HG03060 (cell line): ENCODE results near the gene HLA-DQA2.
"Not testable (repeated sequence)": the region's sequence is repeated elsewhere in the genome, so short reads cannot be mapped to it uniquely, and the experiment has no call there.

Experiments
- ATAC-seq: cut with Tn5 transposase; IDR thresholded peaks from one replicate; pipeline ENCODE4 v1.9.1; 2021; ENCODE audit warnings: low read depth, moderate number of reproducible peaks; ENCODE audit not compliant: unreplicated experiment

The HLA-DQA2 gene

DNA sequence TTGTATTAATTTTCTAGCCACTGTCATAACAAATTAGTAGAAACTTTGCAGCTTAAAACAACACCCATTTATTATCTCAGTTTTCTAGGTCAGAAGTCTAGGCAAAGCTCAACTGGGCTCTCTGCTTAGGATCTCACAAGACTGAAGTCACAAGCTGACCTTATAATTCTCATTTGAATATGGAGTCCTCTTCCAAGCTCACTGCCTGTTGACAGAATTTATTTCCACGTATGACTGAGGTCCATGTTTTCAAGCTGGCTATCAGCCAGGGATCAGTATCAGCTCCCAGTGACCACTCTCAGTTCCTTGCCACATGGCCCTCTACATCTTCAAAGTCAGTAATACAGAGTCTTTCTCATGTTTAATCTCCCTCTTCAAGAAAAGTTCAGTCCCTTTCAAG is 33.9 kb downstream of the HLA-DQA2 start:
- ATAC-seq, result no peak

DNA sequence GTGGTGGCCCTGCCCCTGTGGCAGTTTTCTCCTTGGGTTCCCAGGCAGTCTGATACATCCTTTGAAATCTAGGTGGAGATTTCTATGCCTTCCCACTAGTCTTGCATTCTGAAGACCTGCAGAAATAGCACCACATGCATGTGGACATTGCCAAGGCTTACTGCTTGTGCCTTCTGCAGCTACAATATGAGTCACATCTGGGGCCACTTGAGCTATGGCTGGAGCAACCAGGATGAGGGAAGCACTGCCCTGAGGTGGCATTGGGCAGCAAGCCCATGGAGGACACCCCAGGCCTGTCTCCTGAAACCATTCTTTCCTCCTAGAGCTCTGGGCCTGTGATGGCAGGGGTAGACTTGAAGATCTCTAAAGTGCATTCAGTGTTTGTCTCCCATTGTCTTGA is 37.8 kb downstream of the HLA-DQA2 start:
- ATAC-seq, result no peak

GRCh38 chr6:32782923-32783322 is 41.7 kb downstream of the HLA-DQA2 start:
- not testable (repeated sequence) for ATAC-seq

DNA sequence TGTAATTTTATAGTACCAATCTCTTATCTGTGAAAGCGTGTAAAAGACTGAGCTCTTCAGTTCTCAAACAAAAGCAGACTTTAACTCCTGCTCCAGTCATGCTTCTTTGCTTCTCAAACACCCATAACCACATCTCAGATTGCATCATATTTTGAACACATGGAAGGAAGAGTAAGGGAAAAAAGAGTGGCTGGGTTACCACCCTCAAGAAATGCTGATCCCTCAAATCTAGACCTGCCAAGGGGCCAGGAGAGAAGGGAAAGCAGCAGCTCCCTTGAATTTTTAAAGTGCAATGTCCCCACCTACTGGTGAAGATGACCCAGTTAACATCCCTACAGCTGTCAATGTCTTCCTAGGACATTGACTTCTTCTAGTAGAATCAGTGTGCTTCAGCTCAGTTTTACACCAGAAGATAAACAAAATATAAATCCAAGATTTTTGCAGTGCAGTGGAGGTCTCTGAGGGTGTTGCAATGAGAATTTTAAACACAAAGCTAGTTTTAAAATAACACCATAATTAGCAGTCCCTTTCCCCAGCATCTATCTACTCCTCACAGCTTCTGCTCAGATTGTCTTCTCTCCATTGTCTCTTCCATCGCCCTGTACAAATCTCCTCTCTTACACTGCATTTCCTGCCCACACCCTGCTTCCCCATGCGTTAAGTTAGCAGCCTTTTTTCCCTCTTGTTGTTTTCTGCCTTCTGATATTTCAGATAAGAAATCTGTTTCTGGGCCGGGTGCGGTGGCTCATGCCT is 44.8 kb downstream of the HLA-DQA2 start:
- no peak for ATAC-seq

DNA sequence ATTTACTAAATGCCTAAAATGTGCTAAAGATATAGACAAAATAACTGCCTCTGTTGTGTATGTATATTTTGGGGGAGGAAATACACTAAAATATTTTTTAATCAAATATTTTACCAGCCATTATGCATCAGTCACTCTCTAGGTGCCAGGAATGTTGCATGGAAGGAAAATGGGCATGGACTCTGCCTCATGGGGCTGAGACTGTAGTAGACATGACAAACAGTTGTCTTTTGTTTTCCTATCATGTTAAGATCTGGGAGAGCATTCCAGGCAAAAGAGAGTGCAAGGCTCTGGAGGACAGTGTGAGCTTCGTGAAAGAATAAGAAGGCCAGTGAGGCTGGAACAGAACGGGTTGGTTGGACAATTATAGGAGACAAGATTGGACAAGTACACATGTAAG is 49.1 kb downstream of the HLA-DQA2 start:
- no peak for ATAC-seq

- ATAC-seq, result no peak
Measured at GRCh38 chr6:32792901-32793435, 51.8 kb downstream of the HLA-DQA2 start.

GRCh38 chr6:32794510-32794909 is 53.3 kb downstream of the HLA-DQA2 start:
- ATAC-seq, result no peak
